Neural cell (in vitro differentiated cells): ENCODE data around the gene WNT10A. TPM values are rescaled to one million over a fixed set of nuclear protein-coding genes. Genes with fewer than 3 reads are reported as not detected.

Source experiments
- H2AFZ ChIP-seq: fragments of 200-600, 300-800 bp; sonication (generic), shearing (Covaris generic); 2 replicates; pipeline ENCODE4 v1.6.0; 2014; ENCODE audit warnings: low read depth, mild to moderate bottlenecking, antibody characterized with exemption, low read length, moderate library complexity
- H3F3A ChIP-seq: fragments of 200-600 bp; shearing (Covaris generic); 2 replicates; pipeline ENCODE4 v1.6.1; 2016; ENCODE audit warnings: mild to moderate bottlenecking, moderate library complexity, mixed read lengths, antibody characterized with exemption, low read length; ENCODE audit not compliant: insufficient read depth, poor library complexity, severe bottlenecking
- H3K27ac ChIP-seq: fragments of 200-600, 300-800 bp; sonication (generic), shearing (Covaris generic); 2 replicates; pipeline ENCODE4 v1.5.1; 2014; ENCODE audit warnings: mild to moderate bottlenecking, low read length, moderate library complexity
- H3K27me3 ChIP-seq: fragments of 300-800, 200-600 bp; sonication (generic), shearing (Covaris generic); 2 replicates; pipeline ENCODE4 v1.6.0; 2014; ENCODE audit warnings: mild to moderate bottlenecking, low read depth, low read length, moderate library complexity; ENCODE audit not compliant: insufficient read depth
- H3K36me3 ChIP-seq: fragments of 300-800, 200-600 bp; sonication (generic), shearing (Covaris generic); 2 replicates; pipeline ENCODE4 v1.5.1; 2014; ENCODE audit warnings: mild to moderate bottlenecking, antibody characterized with exemption, low read length, moderate library complexity; ENCODE audit not compliant: insufficient read depth
- H3K4me2 ChIP-seq: fragments of 300-800, 200-600 bp; sonication (generic), shearing (Covaris generic); 2 replicates; pipeline ENCODE4 v1.6.0; 2014; ENCODE audit warnings: mild to moderate bottlenecking, low read length
- H3K4me3 ChIP-seq: fragments of 300-800, 200-600 bp; sonication (generic), shearing (Covaris generic); 2 replicates; pipeline ENCODE4 v1.5.1; 2014; ENCODE audit warnings: mild to moderate bottlenecking, low read length, moderate library complexity
- H3K79me2 ChIP-seq: fragments of 200-600 bp; shearing (Covaris generic); replicated peaks from 2 replicates; pipeline ENCODE4 v1.6.0; 2014; ENCODE audit warnings: mild to moderate bottlenecking, low read length, moderate library complexity; ENCODE audit not compliant: insufficient read depth
- H3K9ac ChIP-seq: fragments of 300-800, 200-600 bp; sonication (generic), shearing (Covaris generic); 2 replicates; pipeline ENCODE4 v1.6.1; 2016; ENCODE audit warnings: mild to moderate bottlenecking, low read length, mixed read lengths
- H3K9me2 ChIP-seq: fragments of 200-600 bp; shearing (Covaris generic); 2 replicates; pipeline ENCODE4 v1.6.1; 2016; ENCODE audit warnings: mild to moderate bottlenecking, low read length, mixed read lengths; ENCODE audit not compliant: insufficient read depth
- H3K9me3 ChIP-seq: fragments of 200-600, 300-800 bp; sonication (generic), shearing (Covaris generic); 2 replicates; pipeline ENCODE4 v1.6.1; 2016; ENCODE audit warnings: mild to moderate bottlenecking, mixed run types, low read length, moderate library complexity, mixed read lengths
- H4K20me1 ChIP-seq: fragments of 200-600 bp; shearing (Covaris generic); 2 replicates; pipeline ENCODE4 v1.6.1; 2016; ENCODE audit warnings: mild to moderate bottlenecking, mixed run types; ENCODE audit not compliant: insufficient read depth
- EP300 ChIP-seq: fragments of 450-650 bp; conservative IDR thresholded peaks from 2 replicates; pipeline ENCODE4 v1.6.1; 2014; ENCODE audit warnings: antibody characterized with exemption, mild to moderate bottlenecking, moderate library complexity; ENCODE audit not compliant: poor library complexity, severe bottlenecking
- EZH2 ChIP-seq: fragments of 200-600, 300-800 bp; shearing (Covaris generic), sonication (generic); IDR thresholded peaks from 2 replicates; pipeline ENCODE4 v1.6.1; 2014; ENCODE audit warnings: antibody characterized with exemption, low read length, borderline replicate concordance, mild to moderate bottlenecking; ENCODE audit not compliant: insufficient read depth, poor library complexity, severe bottlenecking
- MXI1 ChIP-seq: fragments of 450-650 bp; conservative IDR thresholded peaks from 2 replicates; pipeline ENCODE4 v1.6.1; 2014; ENCODE audit warnings: antibody characterized with exemption, mild to moderate bottlenecking; ENCODE audit not compliant: poor library complexity, severe bottlenecking
- POLR2AphosphoS5 ChIP-seq: IDR thresholded peaks from 2 replicates; pipeline ENCODE4 v1.6.1; 2012
- RAD21 ChIP-seq: fragments of 450-650 bp; conservative IDR thresholded peaks from 2 replicates; pipeline ENCODE4 v1.6.1; 2014; ENCODE audit warnings: antibody characterized with exemption, mild to moderate bottlenecking, moderate library complexity
- SMC3 ChIP-seq: fragments of 450-650 bp; conservative IDR thresholded peaks from 2 replicates; pipeline ENCODE4 v1.6.1; 2014; ENCODE audit warnings: antibody characterized with exemption, mild to moderate bottlenecking, moderate library complexity; ENCODE audit not compliant: poor library complexity
- TAF1 ChIP-seq: IDR thresholded peaks from 2 replicates; pipeline ENCODE4 v1.6.1; 2012; ENCODE audit warnings: low read depth
- polyA plus RNA-seq: library from polyadenylated mRNA; depleted of rRNA; stranded (reverse); fragments of >200 nt; gene quantifications from 2 replicates; pipeline ENCODE4 v1.2.3, GENCODE V29; 2014
- TF ChIP-seq, protein P1 (sequence below): fragments of 450-650 bp; IDR thresholded peaks from 2 replicates; pipeline ENCODE4 v1.5.1; 2014; ENCODE audit warnings: antibody characterized with exemption, mild to moderate bottlenecking, moderate library complexity; ENCODE audit not compliant: poor library complexity, severe bottlenecking
- TF ChIP-seq, protein P2 (sequence below): IDR thresholded peaks from 2 replicates; pipeline ENCODE4 v1.6.1; 2012; ENCODE audit warnings: borderline replicate concordance

WNT10A gene
- polyA plus RNA-seq, 1 donor from 2014 or later: 0.14 TPM

GRCh38 chr2:218878486-218878885, 2.2 kb upstream of the WNT10A start:
- Histone ChIP-seq H3K4me3 (no peak overlapping the region), H3K9me3 (no peaks in the 10 kb centered on the region), H3F3A (no peaks in the 10 kb centered on the region), H3K9ac (no peak overlapping the region), H3K79me2 (no peaks in the 10 kb centered on the region), H3K27me3 (peaks cover 97% of the 10 kb centered on the region), H3K9me2 (no peaks in the 10 kb centered on the region), H3K27ac (no peak overlapping the region), H4K20me1 (no peaks in the 10 kb centered on the region), H3K36me3 (no peaks in the 10 kb centered on the region), H2AFZ (no peak overlapping the region), H3K4me2 (no peak overlapping the region)
- TF ChIP-seq MXI1: no peak
- no peak for TF ChIP-seq EZH2
- no peak for TF ChIP-seq TAF1
- TF ChIP-seq, protein P1, sequence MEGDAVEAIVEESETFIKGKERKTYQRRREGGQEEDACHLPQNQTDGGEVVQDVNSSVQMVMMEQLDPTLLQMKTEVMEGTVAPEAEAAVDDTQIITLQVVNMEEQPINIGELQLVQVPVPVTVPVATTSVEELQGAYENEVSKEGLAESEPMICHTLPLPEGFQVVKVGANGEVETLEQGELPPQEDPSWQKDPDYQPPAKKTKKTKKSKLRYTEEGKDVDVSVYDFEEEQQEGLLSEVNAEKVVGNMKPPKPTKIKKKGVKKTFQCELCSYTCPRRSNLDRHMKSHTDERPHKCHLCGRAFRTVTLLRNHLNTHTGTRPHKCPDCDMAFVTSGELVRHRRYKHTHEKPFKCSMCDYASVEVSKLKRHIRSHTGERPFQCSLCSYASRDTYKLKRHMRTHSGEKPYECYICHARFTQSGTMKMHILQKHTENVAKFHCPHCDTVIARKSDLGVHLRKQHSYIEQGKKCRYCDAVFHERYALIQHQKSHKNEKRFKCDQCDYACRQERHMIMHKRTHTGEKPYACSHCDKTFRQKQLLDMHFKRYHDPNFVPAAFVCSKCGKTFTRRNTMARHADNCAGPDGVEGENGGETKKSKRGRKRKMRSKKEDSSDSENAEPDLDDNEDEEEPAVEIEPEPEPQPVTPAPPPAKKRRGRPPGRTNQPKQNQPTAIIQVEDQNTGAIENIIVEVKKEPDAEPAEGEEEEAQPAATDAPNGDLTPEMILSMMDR: no peak
- TF ChIP-seq RAD21: no peak

GRCh38 chr2:218878926-218879761, 1.5 kb upstream of the WNT10A start:
- H3K36me3 ChIP-seq: no peaks in the 10 kb centered on the region
- H3K9me3 ChIP-seq: no peaks in the 10 kb centered on the region
- no peaks in the 10 kb centered on the region for H3K9me2 ChIP-seq
- H3K4me2 ChIP-seq: no peak overlapping the region
- H3K9ac ChIP-seq: no peak overlapping the region
- no peak overlapping the region for H3K4me3 ChIP-seq
- TF ChIP-seq, protein P1: no peak
- TF ChIP-seq, protein P2, sequence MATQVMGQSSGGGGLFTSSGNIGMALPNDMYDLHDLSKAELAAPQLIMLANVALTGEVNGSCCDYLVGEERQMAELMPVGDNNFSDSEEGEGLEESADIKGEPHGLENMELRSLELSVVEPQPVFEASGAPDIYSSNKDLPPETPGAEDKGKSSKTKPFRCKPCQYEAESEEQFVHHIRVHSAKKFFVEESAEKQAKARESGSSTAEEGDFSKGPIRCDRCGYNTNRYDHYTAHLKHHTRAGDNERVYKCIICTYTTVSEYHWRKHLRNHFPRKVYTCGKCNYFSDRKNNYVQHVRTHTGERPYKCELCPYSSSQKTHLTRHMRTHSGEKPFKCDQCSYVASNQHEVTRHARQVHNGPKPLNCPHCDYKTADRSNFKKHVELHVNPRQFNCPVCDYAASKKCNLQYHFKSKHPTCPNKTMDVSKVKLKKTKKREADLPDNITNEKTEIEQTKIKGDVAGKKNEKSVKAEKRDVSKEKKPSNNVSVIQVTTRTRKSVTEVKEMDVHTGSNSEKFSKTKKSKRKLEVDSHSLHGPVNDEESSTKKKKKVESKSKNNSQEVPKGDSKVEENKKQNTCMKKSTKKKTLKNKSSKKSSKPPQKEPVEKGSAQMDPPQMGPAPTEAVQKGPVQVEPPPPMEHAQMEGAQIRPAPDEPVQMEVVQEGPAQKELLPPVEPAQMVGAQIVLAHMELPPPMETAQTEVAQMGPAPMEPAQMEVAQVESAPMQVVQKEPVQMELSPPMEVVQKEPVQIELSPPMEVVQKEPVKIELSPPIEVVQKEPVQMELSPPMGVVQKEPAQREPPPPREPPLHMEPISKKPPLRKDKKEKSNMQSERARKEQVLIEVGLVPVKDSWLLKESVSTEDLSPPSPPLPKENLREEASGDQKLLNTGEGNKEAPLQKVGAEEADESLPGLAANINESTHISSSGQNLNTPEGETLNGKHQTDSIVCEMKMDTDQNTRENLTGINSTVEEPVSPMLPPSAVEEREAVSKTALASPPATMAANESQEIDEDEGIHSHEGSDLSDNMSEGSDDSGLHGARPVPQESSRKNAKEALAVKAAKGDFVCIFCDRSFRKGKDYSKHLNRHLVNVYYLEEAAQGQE: no peak
- TF ChIP-seq MXI1 (no peak), EP300 (no peak), SMC3 (no peak), POLR2AphosphoS5 (no peak), RAD21 (no peak), TAF1 (no peak), EZH2 (no peak)
- no peaks in the 10 kb centered on the region for H3K79me2 ChIP-seq
- no peak overlapping the region for H2AFZ ChIP-seq
- no peaks in the 10 kb centered on the region for H3F3A ChIP-seq
- no peak overlapping the region for H3K27ac ChIP-seq
- H3K27me3 ChIP-seq: peaks cover 96% of the 10 kb centered on the region
- H4K20me1 ChIP-seq: no peaks in the 10 kb centered on the region
